Caco-2 (cell line): Measurements from ENCODE around the gene TMPRSS11E. TPM values are rescaled to one million over a fixed set of nuclear protein-coding genes. Genes with fewer than 3 reads are reported as not detected.

Source experiments
- BruUV-seq: library from RNA; stranded (reverse); fragments of 400-500 nt; replicated peaks from 2 replicates; lab custom pipeline; 2021; lab: Mats Ljungman, UMichigan
- CTCF ChIA-PET: fragments of 300-600 bp; sonication (Branson Sonifier 250); formaldehyde crosslinking; loops from one replicate; lab custom pipeline; 2022; ENCODE audit warnings: antibody characterized with exemption; lab: Charles Lee
- POLR2A ChIA-PET: fragments of 300-600 bp; sonication (Branson Sonifier 250); formaldehyde crosslinking; loops from one replicate; lab custom pipeline; 2022; ENCODE audit warnings: antibody characterized with exemption; lab: Charles Lee
- DNase-seq, 2 experiments: peaks; one replicate each; pipeline versions ENCODE4 v3.0.0 to v3.0.0-alpha.2; 2020 to 2022
- H3K27me3 ChIP-seq: replicated peaks from 2 replicates; pipeline ENCODE4 v1.6.0; 2011; ENCODE audit warnings: low read length; ENCODE audit not compliant: control insufficient read depth, insufficient read depth
- H3K36me3 ChIP-seq: 2 replicates; pipeline ENCODE4 v1.5.1; 2011; ENCODE audit warnings: low read length; ENCODE audit not compliant: control insufficient read depth, insufficient read depth
- H3K4me1 ChIP-seq: fragments of 250-450 bp; sonication (Bioruptor Pico); 2 replicates; pipeline ENCODE4 v1.5.1; 2020; ENCODE audit warnings: mild to moderate bottlenecking
- H3K4me3 ChIP-seq: 2 replicates; pipeline ENCODE4 v1.5.1; 2011; ENCODE audit warnings: low read depth, mild to moderate bottlenecking, control low read depth, low read length
- H3K9me3 ChIP-seq: fragments of 250-450 bp; sonication (Bioruptor Pico); 2 replicates; pipeline ENCODE4 v1.5.1; 2020; ENCODE audit warnings: mild to moderate bottlenecking, moderate library complexity
- H3K27ac Mint-ChIP-seq: one replicate; pipeline ENCODE4 v1.8.0; 2022; ENCODE audit warnings: mixed read lengths; ENCODE audit not compliant: unreplicated experiment
- H3K27me3 Mint-ChIP-seq: one replicate; pipeline ENCODE4 v1.8.0; 2022; ENCODE audit warnings: mixed read lengths; ENCODE audit not compliant: insufficient read depth, unreplicated experiment
- H3K36me3 Mint-ChIP-seq: one replicate; pipeline ENCODE4 v1.8.0; 2022; ENCODE audit warnings: mild to moderate bottlenecking, mixed read lengths; ENCODE audit not compliant: insufficient read depth, unreplicated experiment
- H3K4me1 Mint-ChIP-seq: one replicate; pipeline ENCODE4 v1.8.0; 2022; ENCODE audit warnings: low read depth, mixed read lengths; ENCODE audit not compliant: unreplicated experiment
- H3K4me3 Mint-ChIP-seq: one replicate; pipeline ENCODE4 v1.8.0; 2022; ENCODE audit warnings: mild to moderate bottlenecking, moderate library complexity, mixed read lengths; ENCODE audit not compliant: unreplicated experiment
- H3K9me3 Mint-ChIP-seq: one replicate; pipeline ENCODE4 v1.8.0; 2022; ENCODE audit warnings: mixed read lengths; ENCODE audit not compliant: unreplicated experiment
- intact Hi-C: fragments of 100-400 bp; cut with micrococcal nuclease; formaldehyde crosslinking; loops from one replicate; pipeline ENCODE4 v1.10.0; 2022; ENCODE audit not compliant: unreplicated experiment
- total RNA-seq: library from RNA; stranded (reverse); gene quantifications from 2 replicates; pipeline ENCODE4 v1.2.3, GENCODE V29; 2022
- TF ChIP-seq, protein P1 (sequence below), 2 experiments: fragments of 200-600 bp in 1 of 2; IDR thresholded peaks; 1 replicate in 1 of 2; 2 replicates in 1 of 2; pipeline versions ENCODE4 v1.5.1 to v1.8.0; 2011 to 2022; ENCODE audit warnings: antibody characterized with exemption in 1 of 2, control low read depth in 1 of 2, inconsistent platforms in 1 of 2, low read depth in 1 of 2, low read length in 1 of 2, mild to moderate bottlenecking in 1 of 2, moderate library complexity in 1 of 2; ENCODE audit not compliant: insufficient read depth in 1 of 2, severe bottlenecking in 1 of 2, unreplicated experiment in 1 of 2

The TMPRSS11E gene
- total RNA-seq, 1 experiment from 2014 or later = not detected

DNA sequence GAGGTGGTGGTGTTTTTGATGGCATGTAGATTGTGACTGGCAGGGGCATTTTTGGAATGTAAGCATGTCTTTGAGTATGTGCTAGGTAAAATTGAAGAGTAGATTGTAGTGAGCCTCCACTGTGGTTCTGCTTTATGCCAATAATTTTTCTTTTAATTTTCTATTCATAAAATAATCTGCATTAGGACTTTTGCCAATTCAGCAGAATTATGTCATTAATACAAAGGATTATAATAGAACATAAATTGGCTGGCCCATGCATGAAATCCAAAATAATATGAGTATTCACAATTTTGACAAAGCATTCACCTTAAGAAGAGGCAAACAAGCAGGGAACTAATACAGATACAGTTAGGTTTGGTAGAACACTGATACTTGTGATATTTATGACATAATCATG is 14.9 kb upstream of the TMPRSS11E start:
- H3K27me3 Mint-ChIP-seq = no peaks in the 10 kb centered on the region
- no peaks in the 10 kb centered on the region for H3K9me3 ChIP-seq
- CTCF ChIA-PET = no interaction called here

DNA sequence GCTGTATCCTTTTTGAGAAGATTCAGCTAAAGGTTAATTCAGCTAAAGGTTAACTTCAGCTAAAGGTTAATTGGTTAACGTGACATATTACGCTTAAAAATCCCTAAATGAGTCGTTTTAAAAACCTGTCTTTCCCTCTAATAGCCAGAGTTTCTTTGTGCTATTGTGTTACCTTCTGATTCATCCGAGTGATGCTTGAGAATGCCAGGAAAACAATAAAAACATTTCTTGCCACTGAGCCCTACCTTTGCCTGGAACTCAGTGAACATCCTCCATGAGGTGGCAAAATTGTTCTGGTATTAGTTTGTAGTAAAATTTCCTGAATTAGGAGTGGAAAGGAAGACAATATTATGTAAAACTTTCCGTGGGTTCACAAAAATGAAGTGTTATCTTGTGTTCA is 13.7 kb upstream of the TMPRSS11E start:
- no peak for DNase-seq
- BruUV-seq = no TSS peak
- intact Hi-C loops = no loop called here
- Mint-ChIP-seq H3K4me1 (no peaks in the 10 kb centered on the region), H3K27me3 (no peaks in the 10 kb centered on the region), H3K4me3 (no peak overlapping the region), H3K9me3 (no peaks in the 10 kb centered on the region), H3K36me3 (no peaks in the 10 kb centered on the region), H3K27ac (no peak overlapping the region)
- H3K4me1 ChIP-seq = no peaks in the 10 kb centered on the region
- H3K27me3 ChIP-seq = no peaks in the 10 kb centered on the region
- H3K4me3 ChIP-seq = no peak overlapping the region
- TF ChIP-seq, protein P1, sequence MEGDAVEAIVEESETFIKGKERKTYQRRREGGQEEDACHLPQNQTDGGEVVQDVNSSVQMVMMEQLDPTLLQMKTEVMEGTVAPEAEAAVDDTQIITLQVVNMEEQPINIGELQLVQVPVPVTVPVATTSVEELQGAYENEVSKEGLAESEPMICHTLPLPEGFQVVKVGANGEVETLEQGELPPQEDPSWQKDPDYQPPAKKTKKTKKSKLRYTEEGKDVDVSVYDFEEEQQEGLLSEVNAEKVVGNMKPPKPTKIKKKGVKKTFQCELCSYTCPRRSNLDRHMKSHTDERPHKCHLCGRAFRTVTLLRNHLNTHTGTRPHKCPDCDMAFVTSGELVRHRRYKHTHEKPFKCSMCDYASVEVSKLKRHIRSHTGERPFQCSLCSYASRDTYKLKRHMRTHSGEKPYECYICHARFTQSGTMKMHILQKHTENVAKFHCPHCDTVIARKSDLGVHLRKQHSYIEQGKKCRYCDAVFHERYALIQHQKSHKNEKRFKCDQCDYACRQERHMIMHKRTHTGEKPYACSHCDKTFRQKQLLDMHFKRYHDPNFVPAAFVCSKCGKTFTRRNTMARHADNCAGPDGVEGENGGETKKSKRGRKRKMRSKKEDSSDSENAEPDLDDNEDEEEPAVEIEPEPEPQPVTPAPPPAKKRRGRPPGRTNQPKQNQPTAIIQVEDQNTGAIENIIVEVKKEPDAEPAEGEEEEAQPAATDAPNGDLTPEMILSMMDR (IDR thresholded peaks at IDR 0.05; ENCODE audit: insufficient read depth in 1 of 2, low read depth in 1 of 2, low read length in 1 of 2, severe bottlenecking in 1 of 2, unreplicated experiment in 1 of 2) = no peak
- H3K9me3 ChIP-seq = no peaks in the 10 kb centered on the region
- ChIA-PET POLR2A (interaction anchor here (0.6 kb wide), 1 partner anchor 15 kb away, joined by 6 read pairs; no protein-coding TSS in a partner anchor), CTCF (no interaction called here)
- H3K36me3 ChIP-seq = no peaks in the 10 kb centered on the region

More for the DNA sequence above, 14.9 kb upstream of the TMPRSS11E start:
- TF ChIP-seq, protein P1 (IDR thresholded peaks at IDR 0.05; ENCODE audit: insufficient read depth in 1 of 2, low read depth in 1 of 2, low read length in 1 of 2, severe bottlenecking in 1 of 2, unreplicated experiment in 1 of 2) = no peak
- no peak for DNase-seq
- Mint-ChIP-seq H3K36me3 (no peaks in the 10 kb centered on the region), H3K27ac (no peak overlapping the region), H3K4me1 (no peaks in the 10 kb centered on the region), H3K4me3 (no peak overlapping the region), H3K9me3 (no peaks in the 10 kb centered on the region)
- BruUV-seq = no TSS peak
- no peaks in the 10 kb centered on the region for H3K27me3 ChIP-seq
- no peaks in the 10 kb centered on the region for H3K36me3 ChIP-seq
- intact Hi-C loops = no loop called here
- H3K4me1 ChIP-seq = no peaks in the 10 kb centered on the region
- no peak overlapping the region for H3K4me3 ChIP-seq
- POLR2A ChIA-PET = no interaction called here

DNA sequence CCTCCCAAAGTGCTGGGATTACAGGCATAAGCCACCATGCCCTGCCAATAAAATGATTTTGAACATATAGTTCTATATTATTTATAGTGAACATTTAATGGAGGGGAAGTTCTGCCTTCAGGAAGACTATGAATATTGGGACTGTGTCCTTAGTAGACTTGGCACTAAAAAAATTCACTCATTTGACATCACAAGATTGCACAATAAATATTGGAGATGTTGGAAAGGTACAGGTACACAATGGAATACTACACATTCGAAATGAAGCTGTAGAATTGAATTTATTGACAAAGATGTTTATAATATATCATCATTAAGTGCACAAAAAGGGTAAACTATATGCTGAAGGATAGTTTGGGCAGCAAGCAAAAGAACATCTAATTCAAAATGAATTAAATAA is 13.0 kb upstream of the TMPRSS11E start:
- no peak for DNase-seq
- H3K36me3 Mint-ChIP-seq = no peaks in the 10 kb centered on the region
- H3K27me3 ChIP-seq = no peaks in the 10 kb centered on the region
- H3K9me3 ChIP-seq = no peaks in the 10 kb centered on the region
- TF ChIP-seq, protein P1 (IDR thresholded peaks at IDR 0.05; ENCODE audit: insufficient read depth in 1 of 2, low read depth in 1 of 2, low read length in 1 of 2, severe bottlenecking in 1 of 2, unreplicated experiment in 1 of 2) = no peak
- ChIA-PET POLR2A (no interaction called here), CTCF (no interaction called here)
- H3K4me1 ChIP-seq = no peaks in the 10 kb centered on the region
- no peak overlapping the region for H3K4me3 ChIP-seq
- H3K4me1 Mint-ChIP-seq = no peaks in the 10 kb centered on the region
- H3K36me3 ChIP-seq = no peaks in the 10 kb centered on the region
- no TSS peak for BruUV-seq
- H3K9me3 Mint-ChIP-seq = no peaks in the 10 kb centered on the region
- H3K4me3 Mint-ChIP-seq = no peak overlapping the region
- no peak overlapping the region for H3K27ac Mint-ChIP-seq
- intact Hi-C loops = no loop called here
- H3K27me3 Mint-ChIP-seq = no peaks in the 10 kb centered on the region
